Right ventricle myocardium inferior (tissue), 1 donor: Measurements from ENCODE around the gene CCDC194. TPM values are rescaled to one million over a fixed set of nuclear protein-coding genes. Genes with fewer than 3 reads are reported as not detected.
A peak's percentile ranks its signal among the peaks of the same experiment; 100 is the strongest.

ENCODE experiments used
- ATAC-seq: fragments of 200-7000 bp; cut with Tn5 transposase; one replicate; pipeline ENCODE4 v1.9.1; 2020; ENCODE audit warnings: mild to moderate bottlenecking, moderate library complexity
- DNase-seq: peaks from one replicate; pipeline ENCODE4 v3.0.0; 2021; ENCODE audit errors: missing footprints
- intact Hi-C: fragments of 100-400 bp; cut with DNase I; formaldehyde crosslinking; loops from one replicate; pipeline ENCODE4 v1.11.0; 2022
- total RNA-seq: library from RNA; stranded (reverse); fragmentation: NEBNext Ultra II Directional; extraction: Animal tissue kit (Norgen Biotek cat#: 25700); gene quantifications from one replicate; pipeline ENCODE4 v1.2.1, GENCODE V29; 2021
- donor health status: DM: no; HTN: yes; CAD: no; lungs with severe emphysema.

Gene CCDC194
- total RNA-seq, 1 donor from 2014 or later: not detected

DNA sequence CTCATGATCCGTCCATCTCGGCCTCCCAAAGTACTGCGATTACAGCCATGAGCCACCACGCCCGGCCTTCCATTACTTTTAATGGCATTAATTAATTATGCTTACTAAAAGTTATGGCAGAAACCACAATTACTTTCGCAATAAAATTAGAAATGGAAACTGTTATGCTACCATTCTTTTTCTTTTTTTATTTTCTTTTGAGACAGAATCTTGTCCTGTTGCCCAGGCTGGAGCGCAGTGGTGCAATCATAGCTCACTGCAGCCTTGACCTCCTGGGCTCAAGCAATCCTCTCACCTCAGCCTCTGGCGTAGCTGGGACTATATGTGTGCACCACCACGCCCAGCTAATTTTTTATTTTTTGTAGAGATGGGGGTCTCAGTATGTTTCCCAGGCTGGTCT is 16.0 kb upstream of the CCDC194 start:
- intact Hi-C loops: no loop called here
- ATAC-seq (no peak), DNase-seq (no peak)

DNA sequence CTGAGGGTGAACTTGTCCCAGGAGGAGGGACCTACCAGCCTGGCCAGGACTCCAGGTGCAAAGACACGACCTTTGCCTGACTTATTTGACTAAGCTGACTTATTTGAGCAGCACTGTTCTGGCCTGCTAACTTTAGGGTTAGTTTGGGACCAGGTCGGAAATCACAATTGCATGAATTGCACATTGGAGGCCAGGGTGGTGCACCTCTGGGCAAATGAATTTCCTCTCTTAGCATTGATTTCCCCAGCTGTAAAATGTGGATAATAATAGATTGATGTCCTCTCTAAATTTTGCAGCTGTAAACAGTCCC is 12.8 kb upstream of the CCDC194 start:
- no peak for ATAC-seq
- intact Hi-C loops: no loop called here
- no peak for DNase-seq

DNA sequence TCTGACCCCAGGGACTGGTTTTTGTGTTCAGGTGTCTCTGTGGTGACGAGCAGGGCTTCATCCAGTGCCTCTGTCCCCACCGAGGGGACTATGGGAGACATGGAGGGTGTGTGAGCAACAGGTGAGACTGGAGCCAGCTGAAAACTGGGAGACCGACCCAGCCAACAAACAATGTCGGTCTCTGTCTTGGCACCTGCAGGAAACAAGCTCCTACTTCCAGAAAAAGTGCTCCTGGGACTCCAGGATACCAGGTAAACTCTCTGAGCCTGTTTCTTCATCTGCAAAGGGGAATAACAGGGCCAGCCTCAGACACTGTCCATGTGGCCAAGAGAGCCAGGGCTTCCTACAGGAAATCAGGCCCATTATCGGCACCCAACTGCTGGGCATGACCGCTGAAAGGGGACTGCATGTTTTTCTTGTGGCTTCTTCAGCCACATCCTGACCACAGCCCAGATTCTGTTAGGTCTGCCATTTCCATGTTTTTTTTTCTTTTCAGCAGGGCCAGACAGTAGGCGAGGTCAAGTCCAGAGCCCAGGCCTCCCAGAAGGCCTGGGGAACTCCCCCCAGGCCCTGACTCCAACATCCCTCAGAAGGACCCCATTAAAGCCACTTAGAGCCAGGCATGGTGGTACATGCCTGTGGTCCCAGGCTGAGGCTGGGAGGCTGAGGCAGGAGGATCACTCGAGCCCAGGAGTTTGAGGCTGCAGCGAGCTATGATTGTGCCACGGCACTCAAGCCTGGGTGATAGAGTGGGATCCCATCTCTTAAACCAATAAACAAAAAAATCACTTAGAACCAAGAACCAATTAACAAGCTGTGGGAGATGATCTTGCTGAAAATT is 12.3 kb upstream of the CCDC194 start:
- ATAC-seq (peak; percentile 15), DNase-seq (no peak)
- intact Hi-C loops: no loop called here

DNA sequence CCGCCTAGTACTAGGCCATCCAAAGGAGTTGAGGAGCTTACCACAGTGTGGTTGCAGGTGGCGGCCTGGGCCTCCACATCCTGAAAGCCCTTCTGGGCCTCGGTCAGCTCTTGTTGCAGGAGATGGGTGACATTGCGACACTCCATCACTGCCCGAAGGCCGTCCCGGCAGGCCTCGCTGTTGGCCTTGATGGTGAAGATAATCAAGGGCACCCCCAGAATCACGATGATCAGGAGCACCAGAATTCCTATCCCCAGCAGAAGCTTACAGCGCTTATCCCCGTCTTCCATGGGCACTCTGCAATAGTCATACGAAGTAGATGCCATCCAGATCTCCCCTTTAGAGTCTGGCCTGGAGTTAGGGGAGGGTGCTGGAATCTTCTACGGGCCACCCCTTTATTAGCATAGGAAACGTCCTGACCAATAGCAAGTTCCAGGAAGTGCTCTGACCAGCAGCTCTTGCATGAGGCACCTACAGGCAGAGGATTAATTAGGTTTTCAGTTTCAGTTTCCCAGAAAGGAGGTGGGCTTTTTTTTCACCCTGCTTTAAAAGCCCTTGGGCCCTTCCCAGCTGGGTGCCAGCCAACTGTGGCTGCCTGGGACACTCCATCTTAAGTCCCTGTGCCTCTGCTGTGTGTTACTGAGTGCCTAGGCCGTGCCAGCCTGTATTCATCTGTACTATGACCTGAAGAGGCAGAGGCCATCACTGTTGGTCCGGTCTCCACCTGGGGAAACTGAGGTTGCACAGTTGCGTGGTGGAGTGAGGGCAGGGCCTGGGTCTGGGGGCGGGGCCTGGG is 11.5 kb upstream of the CCDC194 start, which contains the start of gene BST2:
BST2 (minus strand) TSS at position 381 of the 796 bp plus-strand sequence; CDS start at position 326, 55 bp downstream.
- DNase-seq (no peak), ATAC-seq (peak; percentile 85)
- intact Hi-C loops: no loop called here

DNA sequence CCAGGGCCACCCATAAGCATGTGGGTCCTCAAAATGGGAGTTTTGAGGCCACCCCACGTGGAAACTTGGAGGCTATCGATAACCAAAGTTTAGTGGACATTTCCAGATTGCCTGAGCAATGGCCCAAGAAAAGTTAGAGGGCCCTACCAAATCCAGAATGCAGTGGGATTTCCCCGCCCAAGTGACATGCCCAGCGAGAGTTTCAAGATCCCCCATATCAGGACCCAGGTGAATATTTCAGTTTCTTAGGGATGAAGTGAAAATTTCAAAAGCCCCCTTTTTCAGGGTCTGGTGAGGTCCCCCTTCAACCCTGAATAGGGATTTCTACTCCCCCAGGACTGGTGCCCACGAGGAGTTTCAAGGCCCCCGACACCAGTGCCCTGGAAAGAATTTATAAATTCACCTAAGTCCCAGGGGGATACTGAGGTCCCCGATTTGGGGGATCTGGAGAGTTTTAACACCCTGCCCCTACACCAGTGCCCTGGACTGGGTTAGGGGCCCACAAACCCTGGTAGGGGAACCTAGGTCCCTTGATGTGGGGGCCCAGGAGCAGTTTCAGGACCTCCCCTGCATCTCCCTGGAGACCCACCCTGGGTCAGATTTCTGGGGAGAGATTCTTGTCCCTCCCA is 10.7 kb upstream of the CCDC194 start:
- ATAC-seq (no peak), DNase-seq (no peak)
- intact Hi-C loops: no loop called here

DNA sequence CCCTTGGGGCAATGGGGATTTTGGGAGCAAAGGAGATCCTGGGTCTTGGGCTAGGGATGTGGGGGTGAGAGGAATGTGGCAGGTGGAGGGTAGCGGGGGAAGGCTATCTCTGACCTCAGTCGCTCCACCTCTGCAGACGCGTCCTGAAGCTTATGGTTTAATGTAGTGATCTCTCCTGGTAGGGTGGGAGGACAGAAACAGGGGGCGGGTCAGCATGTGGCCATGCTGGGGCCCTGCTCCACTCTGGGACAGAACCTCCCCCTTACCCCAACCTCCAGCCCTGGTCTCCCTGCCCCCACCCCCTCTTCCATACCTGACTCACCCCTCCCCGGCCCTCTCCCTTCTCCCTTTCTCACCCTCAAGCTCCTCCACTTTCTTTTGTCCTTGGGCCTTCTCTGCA is 10.0 kb upstream of the CCDC194 start:
- ATAC-seq: no peak
- no peak for DNase-seq
- intact Hi-C loops: no loop called here

DNA sequence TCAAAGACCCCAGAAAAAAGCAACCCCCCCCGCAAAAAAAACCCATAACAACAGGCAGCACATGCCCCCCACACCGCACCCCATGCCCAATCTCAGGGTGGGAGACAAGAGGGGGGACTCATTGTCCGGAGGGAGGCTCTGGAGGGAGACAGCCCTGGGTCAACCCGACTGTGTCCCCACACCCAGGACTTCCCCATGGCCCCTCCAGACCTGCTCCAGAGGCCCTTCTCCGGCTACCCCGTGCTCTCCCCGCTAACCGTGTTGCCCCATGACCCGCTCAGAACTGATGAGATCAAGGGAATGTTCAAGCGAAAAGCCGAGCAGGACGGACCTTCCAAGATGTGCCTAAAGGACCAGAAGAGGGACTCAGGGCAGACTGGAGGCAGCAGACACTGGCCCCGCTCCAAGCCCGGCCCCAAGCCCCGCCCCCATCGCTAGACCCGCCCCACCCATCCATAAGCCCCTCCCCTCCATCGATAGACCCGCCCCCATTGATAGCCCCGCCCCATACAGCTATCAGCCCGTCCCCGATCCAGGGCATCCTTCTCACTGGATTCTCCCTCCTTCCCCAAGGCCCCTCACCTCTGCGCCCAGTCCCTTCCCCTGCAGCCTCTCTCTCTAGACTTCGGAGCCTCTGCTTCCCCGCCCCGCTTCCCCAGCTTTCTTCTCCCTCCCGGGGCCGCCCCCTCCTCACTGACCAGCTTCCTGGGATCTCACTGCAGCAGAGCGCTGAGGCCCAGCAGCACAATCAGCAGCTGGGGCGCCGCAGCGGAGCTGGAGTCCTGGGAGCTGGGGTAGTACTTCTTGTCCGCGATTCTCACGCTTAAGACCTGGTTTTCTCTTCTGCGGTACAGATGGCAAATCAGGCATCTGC is 9.2 kb upstream of the CCDC194 start:
- no peak for ATAC-seq
- intact Hi-C loops: no loop called here

DNA sequence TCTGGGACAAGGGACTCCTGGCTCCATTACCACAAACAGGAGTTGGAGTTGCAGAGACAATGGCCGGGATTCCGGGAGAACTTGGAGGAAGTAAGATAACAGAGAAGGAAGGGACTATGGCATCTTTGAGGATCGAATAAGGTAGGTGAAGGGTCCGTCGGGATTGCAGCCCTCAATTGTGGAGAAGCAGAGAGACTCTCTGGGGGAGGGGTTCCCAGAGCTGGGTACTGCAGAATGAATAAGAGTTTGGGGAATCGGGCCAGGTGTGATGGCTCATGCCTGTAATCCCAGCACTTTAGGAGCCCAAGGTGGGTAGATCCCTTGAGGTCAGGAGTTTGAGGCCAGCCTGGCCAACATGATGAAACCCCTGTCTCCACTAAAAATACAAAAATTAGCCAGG is 7.6 kb upstream of the CCDC194 start:
- no peak for ATAC-seq
- intact Hi-C loops: no loop called here

More for the DNA sequence above, 9.2 kb upstream of the CCDC194 start:
- no peak for DNase-seq

DNA sequence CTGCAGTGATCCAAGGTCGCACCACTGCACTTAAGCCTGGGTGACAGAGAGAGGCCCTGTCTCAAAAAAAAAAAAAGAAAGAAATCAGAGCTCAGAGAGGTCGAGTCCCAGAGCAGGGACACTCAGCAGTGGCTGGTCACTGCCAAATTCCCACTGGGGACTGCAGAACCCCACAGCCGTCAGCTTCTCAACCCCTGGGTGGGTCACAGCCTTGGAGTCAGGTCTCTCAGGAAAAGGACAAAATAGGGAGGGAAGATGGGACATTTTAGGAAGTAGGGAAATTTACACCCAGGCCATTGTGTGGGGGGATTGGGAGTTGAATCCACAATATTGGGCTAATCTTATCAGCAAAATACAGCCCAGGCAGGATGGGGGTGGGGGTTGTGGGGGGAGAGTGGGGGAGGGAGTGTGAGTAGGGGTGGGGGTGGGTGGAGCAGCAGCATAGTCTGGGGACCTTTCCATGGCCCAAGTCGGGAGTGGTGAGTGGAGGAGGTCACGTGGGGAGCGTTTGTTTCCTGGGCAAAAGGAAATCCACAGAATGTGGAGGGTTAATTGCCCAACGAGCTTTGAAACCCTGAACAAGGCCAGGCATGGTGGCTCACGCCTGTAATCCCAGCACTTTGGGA is 5.0 kb upstream of the CCDC194 start:
- ATAC-seq (no peak), DNase-seq (no peak)
- intact Hi-C loops: no loop called here

More for the DNA sequence above, 7.6 kb upstream of the CCDC194 start:
- no peak for DNase-seq

DNA sequence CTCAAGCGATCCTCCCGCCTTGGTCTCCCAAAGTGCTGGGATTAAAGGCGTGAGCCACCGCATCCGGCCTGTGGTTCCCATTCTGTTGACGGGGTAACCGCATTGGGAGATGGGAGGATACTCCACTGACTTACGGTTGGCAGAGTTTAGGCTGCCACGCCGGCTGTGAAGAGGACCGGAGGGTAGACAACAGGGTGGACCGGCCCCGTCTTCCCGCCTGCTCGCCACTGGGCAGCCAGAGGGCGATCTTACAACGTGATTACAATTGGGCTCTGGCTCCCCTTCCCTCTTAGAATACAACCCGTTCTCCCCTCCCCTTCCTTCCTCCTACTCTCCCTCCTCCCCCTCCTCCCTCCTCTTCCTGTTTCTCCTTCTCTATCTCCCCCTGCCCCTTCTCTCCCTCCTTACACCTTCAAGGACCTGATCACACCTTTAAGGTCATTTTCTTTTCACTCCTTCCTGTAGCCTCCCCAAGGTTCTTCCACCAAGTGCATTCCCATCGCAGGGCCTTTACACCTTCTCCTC is 957 bp upstream of the CCDC194 start:
- peak; percentile 38 for ATAC-seq
- peak; percentile 91 for DNase-seq
- intact Hi-C loops: loop anchor here (2.0 to 5.0 kb wide), 2 partner anchors 72 to 103 kb away; no protein-coding TSS in a partner anchor

DNA sequence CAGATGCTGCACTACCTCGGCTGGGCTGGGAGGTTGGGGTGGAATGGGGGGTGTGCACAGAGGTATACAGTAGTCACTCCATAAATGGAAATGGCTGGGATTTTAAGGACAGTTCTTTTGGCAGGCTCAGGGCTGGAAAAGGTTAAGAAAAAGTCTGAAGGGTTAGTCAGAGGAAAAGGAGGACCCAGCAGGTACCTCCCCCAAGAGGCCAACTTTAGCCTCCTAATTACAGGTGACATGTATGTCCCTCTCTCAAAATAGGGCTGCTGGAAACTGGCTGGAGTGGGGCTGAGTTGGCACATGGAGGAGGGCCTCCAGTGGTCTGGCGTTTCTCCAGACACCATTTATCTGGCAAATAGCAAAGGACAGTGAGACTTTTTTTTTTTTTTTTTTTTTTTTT is 994 bp downstream of the CCDC194 start:
- intact Hi-C loops: loop anchor here (5.0 kb wide), 1 partner anchor 101 kb away; no protein-coding TSS in a partner anchor
- DNase-seq (no peak), ATAC-seq (no peak)

DNA sequence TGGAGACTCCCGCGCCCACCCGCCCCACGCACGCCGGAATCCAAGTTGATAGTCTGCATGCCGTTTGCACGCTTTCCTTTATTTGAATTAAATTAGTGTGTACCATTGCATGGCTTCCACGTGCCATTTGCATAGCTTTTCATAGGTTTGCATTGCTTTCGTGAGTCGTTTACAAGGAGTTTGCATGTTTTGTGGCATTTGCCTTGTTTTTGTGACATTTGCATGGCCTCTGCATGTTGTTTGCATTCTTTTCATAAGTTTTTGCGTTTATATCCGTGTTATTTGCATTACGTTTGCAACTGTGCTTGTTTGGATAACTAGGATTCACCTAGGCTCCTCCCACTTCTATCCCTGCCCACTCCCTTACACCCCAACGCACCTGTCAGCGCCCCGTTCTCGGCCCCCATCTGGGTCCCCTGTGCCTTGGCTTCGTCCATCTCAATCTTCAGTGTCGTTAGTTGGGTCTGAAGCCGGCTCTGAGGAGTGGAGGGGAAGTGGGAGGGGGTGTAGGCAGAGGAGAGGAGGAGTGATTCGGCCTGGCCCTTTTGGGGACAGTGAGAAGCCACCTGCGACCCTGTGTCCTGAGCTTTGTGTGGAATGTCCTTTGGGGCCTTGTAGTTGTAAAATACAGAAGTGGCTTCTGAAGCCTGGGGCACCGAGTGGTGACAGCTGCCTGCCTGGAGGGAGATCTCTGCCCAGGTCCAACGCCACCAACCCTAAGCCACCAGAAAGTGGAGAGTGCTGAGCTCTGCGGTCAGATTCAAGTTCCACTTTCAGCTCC is 2.4 kb downstream of the CCDC194 start:
- ATAC-seq (peak; percentile 35), DNase-seq (no peak)
- intact Hi-C loops: loop anchor here (5.0 kb wide), 1 partner anchor 99 kb away; no protein-coding TSS in a partner anchor

DNA sequence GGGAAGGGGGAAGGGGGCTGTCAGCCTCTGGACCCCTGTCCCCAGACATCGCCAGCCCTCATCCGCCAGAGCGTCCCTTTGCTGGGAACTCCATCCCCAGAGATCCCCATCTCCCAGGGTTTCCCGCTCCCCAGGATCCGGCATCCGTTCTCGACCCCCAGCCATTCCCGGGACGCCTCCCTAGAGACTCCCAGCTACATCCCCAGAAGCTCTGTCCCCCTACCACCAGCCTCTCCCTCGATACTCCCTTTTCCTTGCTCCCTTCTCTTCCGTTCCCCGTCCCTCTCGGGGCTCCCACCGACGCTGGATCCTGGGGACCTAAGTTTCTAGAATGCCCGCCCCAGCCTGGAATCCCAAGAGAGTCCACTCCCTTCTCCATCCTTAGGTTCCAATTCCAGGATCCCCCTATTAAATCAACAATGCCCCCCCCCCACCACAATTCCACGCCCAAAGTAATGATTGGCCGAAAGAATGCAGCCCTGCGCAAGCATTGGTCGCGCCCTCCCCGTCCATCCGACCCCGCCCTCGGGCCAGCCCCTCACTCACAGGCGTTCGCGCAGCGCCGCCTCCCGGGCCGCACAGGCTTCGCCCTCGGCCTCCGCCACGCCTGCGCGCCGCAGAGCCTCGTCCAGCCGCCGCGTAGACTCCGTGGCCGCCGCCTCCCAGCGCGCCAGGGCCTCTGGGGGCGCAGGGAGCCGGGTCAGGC is 3.2 kb downstream of the CCDC194 start:
- intact Hi-C loops: loop anchor here (5.0 kb wide), 1 partner anchor 99 kb away; no protein-coding TSS in a partner anchor
- peak; percentile 94 for DNase-seq
- peak; percentile 93 for ATAC-seq

DNA sequence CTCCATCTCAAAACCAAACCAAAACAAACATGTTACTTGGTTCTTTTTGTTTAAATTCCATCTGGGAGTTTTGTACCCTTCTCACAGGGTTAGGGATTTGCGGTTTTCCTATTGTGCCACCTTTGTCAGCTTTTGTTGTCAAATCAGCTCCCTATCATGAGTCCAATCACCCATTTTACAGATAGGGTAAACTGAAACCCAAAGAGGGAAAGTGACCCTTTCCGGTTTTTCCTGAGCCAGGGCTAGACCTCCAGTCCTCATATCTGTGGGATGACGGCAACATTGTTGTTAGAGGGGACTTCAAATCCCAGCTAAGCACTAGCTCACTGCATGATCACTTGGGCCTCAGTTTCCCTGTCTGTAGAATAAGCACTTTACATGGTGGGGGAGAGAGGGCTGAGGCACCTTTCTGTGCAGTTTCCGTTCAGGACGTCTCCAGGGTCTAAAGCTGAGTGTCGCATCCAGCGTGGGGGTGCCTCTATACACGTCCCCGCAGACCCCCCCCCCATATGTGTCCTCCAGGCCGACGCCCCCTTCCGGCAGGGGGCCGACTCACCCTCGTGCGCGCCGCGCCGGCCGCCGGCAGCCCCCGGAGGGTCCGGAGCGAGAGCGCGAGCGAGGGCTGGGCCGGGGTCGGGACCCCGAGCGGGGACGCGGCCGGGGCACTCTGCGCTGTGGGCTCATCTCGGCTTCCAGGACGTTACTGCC is 3.9 kb downstream of the CCDC194 start:
- ATAC-seq: no peak
- intact Hi-C loops: loop anchor here (5.0 kb wide), 1 partner anchor 98 kb away; no protein-coding TSS in a partner anchor

DNA sequence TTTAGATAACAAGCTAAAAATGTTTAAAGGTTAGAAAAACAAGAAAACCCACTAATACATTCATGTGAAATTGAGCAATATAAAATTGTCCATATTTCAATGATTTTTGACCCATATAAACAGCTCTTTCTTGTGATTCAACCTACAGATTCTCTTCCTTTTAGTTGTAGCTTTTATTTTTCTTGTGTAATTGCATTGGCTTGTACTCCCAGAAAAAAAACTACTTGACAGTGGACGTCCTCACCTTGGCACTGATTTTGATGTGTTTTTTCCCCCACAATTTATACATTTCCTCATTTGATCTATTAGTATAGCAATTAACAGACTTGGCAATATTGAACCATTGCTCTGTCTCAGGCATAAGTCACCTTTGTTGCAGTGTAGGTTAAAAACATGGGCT is 4.7 kb downstream of the CCDC194 start:
- DNase-seq: no peak
- intact Hi-C loops: no loop called here
- ATAC-seq: no peak

More for the DNA sequence above, 3.9 kb downstream of the CCDC194 start:
- no peak for DNase-seq
